Sciatic nerve (tissue), 2 donors: ENCODE measurements around the gene ZSWIM7. TPM values are rescaled to one million over a fixed set of nuclear protein-coding genes. Genes with fewer than 3 reads are reported as not detected.
"Not testable (repeated sequence)": the region's sequence is repeated elsewhere in the genome, so short reads cannot be mapped to it uniquely, and the experiment has no call there.

Experiments
- ATAC-seq: fragments of 200-7000 bp; cut with Tn5 transposase; one replicate; pipeline ENCODE4 v1.9.1; 2020; ENCODE audit warnings: mild to moderate bottlenecking, moderate library complexity
- DNase-seq: peaks from one replicate; pipeline ENCODE4 v3.0.0-alpha.2; 2020; ENCODE audit warnings: low spot score
- intact Hi-C: fragments of 100-400 bp; cut with DNase I; formaldehyde crosslinking; loops from one replicate; pipeline ENCODE4 v1.14.2; 2022
- total RNA-seq: library from RNA; stranded (reverse); fragmentation: NEBNext Ultra II Directional; extraction: Animal tissue kit (Norgen Biotek cat#: 25700); gene quantifications from one replicate; pipeline ENCODE4 v1.2.1, GENCODE V29; 2021
- donor health status: DM: no; HTN: no; CAD: no.
- donor health status: DM: no; HTN: no; CAD: no.

The ZSWIM7 gene
- total RNA-seq, 1 donor from 2014 or later = 19.3 TPM

DNA sequence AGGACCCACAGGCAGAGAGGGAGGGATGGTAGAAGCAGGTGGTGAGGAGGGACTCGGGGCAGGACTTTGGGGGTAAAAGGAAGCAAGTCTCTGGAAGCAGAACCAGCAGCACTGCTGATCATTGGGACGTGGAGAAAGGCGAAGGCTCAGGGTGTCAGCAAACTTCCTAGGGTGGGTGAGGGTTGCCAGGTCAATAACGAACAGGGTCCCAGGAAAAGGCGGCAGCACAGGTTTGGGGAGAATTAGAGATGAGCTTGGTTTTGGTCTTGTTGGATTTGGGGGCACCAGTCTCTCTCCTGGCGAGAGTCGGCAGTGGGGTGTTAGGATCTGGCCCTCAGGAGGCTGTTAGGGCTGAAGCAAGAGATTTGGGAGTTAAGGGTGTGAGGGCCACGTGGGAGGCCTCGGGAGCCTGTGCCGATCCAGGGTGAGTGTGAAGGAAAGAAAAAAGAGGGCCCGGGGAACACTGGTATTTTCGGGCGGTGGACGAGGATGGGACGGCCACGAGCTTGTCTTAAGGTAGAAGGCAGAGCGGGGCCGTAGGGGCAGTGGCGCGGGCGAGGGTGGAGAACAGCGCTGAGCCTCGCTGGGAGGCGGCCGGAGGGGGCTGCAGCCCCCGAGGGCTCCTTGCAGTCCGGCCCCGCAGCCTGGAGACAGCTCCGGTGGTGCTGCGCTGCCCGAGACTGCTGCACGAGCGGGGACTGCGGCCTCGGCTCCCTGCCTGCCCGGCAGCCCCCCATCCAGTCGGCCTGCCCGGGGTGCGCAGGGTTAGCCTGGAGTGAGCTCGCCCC lies 55.3 kb downstream of the ZSWIM7 start:
- no peak for ATAC-seq
- DNase-seq = no peak
- intact Hi-C loops = no loop called here

DNA sequence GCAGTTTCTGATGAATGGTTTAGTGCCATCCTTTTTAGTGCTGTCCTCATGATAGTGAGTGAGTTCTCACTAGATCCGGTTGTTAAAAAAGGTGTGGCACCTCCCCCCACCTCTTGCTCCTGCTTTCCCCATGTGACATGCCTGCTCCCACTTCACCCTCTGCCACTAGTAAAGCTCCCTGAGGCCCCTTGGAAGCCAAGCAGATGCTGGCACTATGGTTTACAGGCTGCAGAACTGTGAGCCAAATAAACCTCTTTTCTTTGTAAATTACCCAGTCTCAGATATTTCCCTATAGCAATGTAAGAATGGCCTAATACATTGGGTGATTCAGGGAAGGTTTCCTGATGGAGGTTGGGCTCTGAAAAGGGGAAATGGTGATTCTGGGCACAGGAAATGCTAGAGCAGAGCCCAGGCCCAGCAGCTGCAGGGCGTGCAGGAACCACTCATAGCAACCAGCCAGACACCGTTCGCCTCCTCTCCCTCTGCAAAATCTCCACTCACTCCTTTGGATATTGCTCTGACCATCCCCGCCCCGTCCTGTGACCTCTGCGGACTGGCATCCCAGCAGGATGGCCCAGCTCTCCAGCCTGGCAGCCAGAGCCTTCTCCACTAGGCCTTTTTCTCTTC lies 57.2 kb downstream of the ZSWIM7 start:
- ATAC-seq (no peak), DNase-seq (no peak)
- intact Hi-C loops = no loop called here

DNA sequence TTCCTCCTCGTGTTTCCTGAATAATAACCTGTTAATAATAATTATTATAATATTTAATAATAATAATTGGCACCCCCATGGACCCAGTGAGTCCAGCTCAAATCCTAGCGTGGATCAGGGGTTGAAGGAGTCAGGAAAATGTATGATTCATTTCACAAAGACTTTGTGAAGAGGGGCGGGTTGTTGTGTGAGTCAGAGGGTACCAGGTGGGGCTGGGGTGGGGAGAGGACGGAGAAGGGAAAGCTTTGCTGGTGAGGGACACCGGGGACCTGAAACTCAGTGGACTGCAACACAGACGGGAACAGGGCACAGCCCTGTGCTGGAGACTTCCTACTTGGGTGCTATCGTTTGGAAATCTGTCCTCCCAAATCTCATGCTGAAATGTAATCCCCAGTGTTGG lies 57.7 kb downstream of the ZSWIM7 start:
- DNase-seq (no peak), ATAC-seq (no peak)
- intact Hi-C loops = no loop called here

DNA sequence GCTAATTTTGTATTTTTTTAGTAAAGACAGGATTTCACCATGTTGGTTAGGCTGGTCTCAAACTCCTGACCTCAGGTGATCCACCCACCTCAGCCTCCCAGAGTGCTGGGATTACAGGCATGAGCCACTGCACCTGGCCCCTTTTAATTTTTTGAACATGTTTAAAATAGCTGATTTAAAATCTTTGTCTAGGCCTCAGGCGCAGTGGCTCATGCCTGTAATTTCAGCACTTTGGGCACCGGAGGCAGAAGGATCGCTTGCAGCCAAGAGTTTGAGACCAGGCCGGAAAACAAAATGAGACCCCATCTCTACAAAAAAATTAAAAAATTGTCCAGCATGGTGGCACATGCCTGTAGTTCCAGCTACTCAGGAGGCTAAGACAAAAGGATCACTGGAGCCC lies 63.0 kb downstream of the ZSWIM7 start:
- DNase-seq, intact Hi-C loops, ATAC-seq: not testable (repeated sequence)

DNA sequence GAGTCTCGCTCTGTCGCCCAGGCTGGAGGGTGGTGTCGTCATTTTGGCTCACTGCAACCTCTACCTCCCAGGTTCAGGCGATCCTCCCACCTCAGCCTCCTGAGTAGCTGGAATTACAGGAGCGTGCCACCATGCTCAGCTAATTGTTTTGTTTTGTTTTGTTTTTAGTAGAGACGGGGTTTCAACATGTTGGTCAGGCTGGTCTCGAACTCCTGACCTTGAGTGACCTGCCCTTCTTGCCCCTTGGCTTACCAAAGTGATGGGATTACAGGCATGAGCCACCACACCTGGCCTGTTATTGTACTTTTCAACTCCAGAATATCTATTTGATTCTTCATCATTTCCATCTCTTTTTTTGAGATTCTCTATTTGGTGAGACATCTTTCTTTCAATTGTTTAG lies 63.6 kb downstream of the ZSWIM7 start:
- intact Hi-C loops = no loop called here
- ATAC-seq (no peak), DNase-seq (no peak)

DNA sequence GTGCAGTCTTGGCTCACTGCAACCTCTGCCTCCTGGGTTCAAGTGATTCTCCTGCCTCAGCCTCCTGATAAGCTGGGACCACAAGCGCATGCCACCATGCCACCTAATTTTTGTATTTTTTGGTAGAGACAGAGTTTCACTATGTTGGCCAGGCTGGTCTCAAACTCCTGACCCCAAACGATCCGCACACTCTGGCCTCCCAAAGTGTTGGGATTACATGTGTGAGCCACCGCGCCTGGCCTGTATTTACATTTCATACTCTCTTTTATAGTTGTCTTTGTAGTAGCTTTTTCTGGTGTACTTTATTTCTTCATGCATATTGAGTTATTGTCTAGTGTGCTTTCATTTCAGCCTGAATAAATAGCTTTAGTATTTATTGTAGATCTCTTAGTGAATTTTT lies 64.6 kb downstream of the ZSWIM7 start:
- ATAC-seq (no peak), DNase-seq (no peak)
- intact Hi-C loops = no loop called here

DNA sequence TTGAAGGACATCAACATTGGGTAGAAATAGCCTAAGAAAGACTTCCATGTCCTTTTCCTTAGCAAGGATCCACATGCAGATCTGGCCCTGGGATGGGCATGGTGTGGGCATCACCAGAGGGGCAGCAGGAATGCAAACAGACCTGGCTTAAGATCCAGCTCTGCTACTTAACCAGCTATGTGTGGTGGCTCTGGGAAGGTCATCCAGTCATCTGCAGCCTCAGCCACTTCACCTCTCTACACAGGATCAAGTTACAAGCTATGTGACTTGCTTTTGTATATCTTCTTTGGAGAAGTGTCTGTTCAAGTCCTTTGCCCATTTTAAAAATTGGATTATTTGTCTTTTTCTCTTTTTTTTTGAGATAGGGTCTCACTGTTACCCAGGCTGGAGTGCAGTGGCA lies 68.1 kb downstream of the ZSWIM7 start:
- intact Hi-C loops = no loop called here
- no peak for DNase-seq

DNA sequence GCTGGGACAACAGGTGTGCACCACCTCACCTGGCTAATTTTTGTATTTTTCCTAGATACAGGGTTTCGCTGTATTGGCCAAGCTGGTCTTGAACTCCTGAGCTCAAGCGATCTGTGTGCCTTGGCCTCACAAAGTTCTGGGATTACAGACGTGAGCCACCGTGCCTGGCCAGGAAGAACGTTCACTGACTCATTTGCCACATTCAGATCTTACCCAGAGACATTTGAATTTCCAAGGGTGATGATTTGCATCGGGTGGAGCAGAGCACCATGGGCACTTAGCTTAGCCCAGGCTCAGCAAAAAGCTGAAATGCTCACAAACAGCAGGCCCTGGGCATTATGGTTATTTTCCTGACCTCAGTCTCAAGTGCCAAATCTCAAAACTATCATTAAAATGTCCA lies 69.1 kb downstream of the ZSWIM7 start:
- ATAC-seq (no peak), DNase-seq (no peak)
- intact Hi-C loops = no loop called here

More for the DNA sequence above, 68.1 kb downstream of the ZSWIM7 start:
- ATAC-seq = no peak

DNA sequence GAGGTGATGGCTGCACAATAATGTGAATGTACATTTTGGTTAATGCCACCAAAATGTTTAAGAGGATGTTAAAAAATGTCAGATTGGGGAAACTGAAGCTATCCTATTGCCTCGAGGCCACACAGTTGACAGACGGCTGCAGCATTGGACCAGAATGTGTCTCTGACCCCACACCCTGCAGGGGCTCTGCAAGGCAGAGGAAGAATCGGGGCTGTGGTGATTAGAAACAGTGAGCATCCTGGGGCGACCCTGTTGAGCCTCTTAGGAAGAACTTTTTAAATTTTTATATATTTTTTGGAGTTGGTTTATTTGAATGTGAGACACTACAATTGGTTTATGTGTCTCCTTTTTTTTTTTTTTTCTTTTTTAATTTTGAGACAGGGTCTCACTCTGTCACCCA lies 69.6 kb downstream of the ZSWIM7 start:
- intact Hi-C loops = no loop called here
- DNase-seq = no peak
- ATAC-seq = no peak

DNA sequence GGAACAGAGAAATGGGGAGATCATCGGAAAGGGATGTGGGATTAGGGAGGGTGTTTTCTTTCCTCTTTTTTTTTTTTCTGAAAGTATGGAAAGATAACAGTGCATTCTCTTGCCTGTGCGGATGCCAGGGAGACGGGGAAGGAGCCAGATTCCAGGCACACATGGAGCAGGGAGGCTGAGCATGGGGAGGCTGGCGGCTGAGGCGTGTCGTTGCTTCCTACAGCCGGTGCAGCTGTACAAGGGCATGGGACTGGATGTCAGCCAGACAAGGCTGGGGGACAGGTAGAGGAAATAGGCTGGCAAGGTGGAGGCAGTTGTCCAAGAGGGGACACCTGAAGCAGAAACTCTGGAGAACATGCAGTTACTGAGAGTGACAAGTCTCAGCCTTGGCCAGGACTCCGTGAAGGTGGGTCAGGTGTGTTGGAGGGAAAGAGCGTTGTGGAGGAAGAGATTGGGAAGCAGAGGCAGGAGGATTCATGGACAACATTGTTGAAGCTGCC lies 71.2 kb downstream of the ZSWIM7 start:
- intact Hi-C loops = no loop called here
- ATAC-seq (no peak), DNase-seq (peak; percentile 33)

Other genes with a start within 250 kb of the ZSWIM7 start
- 0.67 TPM for gene ADORA2B, start 54.6 kb downstream of the ZSWIM7 start, total RNA-seq
- gene TTC19, start 120 bp upstream of the ZSWIM7 start, total RNA-seq = 32.9 TPM
- gene NCOR1, start 215.8 kb upstream of the ZSWIM7 start, total RNA-seq = 131 TPM
- 54.7 TPM for gene PIGL, start 217.5 kb upstream of the ZSWIM7 start, total RNA-seq